HG03175 (cell line): ENCODE data around the gene CACNA1C.

Source experiments
- ATAC-seq: cut with Tn5 transposase; IDR thresholded peaks from one replicate; pipeline ENCODE4 v1.9.1; 2021; ENCODE audit warnings: mild to moderate bottlenecking, moderate library complexity; ENCODE audit not compliant: unreplicated experiment

CACNA1C gene

DNA sequence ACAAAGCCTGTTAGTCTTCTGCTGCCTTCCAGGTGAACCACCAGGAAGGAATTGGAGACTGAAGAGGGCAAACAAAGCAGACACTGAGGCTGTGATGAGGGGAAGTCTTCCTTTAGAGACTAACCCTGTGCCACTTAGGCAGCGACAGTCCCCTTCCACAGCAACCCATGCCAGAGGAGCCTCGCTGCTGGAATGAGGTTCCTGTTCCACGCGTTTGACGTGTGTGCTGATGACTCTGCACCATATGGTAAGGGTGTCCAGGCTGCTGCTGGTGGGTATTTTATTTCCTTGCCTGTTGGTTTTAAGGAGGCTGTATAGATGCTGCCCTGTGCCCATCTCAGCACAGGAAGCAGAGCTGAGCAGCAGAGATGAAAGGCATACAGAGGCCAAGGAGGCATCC is 380.1 kb downstream of the CACNA1C start:
- ATAC-seq = no peak

- ATAC-seq = no peak
Observed at GRCh38 chr12:2435511-2435910, 382.7 kb downstream of the CACNA1C start.

- ATAC-seq = no peak
Observed at GRCh38 chr12:2439332-2440100, 386.7 kb downstream of the CACNA1C start.

DNA sequence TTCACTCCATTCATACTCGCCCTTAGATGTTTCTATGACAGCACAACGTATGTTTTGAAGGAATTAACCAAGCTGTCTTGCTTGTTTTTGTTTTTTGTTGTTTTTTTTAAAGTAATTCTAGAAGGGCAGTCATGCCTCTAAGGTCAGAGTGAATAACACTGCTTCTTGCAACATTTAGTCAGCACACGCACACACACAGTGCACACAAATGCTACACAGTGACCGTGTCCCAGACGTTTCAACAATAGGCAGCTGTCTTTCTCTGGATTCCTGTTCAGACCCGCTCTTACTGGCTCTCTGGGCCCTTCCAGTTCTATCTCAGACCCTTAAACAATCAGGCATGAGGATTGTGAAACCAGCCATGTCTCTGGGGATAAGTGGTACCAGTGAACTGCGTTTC is 391.0 kb downstream of the CACNA1C start:
- no peak for ATAC-seq

GRCh38 chr12:2445968-2446367 is 393.2 kb downstream of the CACNA1C start:
- no peak for ATAC-seq

DNA sequence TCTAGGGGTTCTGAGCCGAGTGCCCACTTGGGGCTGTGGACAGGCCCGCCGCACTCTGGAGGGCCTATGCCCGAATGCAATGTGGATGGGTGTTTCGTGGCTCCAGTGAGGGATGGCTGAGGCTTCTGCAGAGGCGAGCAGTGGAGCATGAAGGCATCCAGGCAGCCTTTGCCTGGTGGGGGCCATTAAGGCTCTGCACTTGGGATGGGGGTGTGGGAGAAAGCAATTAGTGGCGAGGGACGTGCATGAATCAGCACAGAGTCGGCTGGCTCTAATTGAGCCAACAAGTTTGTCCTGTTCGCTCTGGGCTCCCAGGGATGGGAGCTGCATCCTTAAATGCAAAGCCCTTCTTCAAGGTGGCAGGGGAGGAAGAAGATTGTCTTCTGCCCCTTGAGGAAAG is 395.1 kb downstream of the CACNA1C start:
- no peak for ATAC-seq

DNA sequence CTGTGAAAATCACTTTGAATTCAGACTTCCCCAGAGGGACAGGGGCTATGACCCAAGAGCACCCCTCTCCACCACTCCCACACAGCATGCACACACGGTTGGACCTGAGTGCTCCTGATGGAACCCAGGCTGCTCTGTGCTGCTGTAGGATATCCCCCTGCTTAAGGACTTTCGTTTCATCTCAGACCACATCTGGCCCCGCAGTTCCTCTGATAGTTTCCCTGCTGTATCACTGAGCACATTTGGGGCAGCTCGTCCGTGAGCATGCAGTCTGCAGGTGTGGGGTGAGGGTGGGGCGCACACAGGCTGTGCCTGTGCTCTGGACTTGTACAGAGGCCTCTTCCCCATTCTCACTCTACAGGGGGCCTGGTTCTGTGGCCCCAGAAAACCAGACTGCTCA is 396.8 kb downstream of the CACNA1C start:
- no peak for ATAC-seq

- no peak for ATAC-seq
Observed at GRCh38 chr12:2450553-2450952, 397.8 kb downstream of the CACNA1C start.

GRCh38 chr12:2451025-2451424 is 398.2 kb downstream of the CACNA1C start:
- no peak for ATAC-seq

DNA sequence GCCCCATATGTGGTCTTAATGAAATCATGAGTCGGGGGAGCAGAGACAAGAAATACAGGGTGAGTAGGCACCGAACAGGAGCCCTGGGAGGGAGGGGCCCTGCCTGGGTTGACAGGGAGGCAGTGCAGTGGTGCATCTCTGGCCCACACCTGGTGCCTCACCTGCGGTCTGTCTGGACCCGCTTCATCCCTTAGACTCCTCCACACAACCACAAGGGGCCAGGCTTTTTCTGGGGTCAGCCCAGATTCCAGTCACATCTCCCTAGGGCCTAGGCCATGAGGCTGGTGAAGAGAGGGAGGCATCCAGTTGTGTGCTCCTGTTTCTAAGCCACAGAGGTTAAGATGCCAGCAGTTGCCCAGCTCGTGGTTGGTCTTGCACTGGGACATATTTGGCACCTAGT is 398.7 kb downstream of the CACNA1C start:
- no peak for ATAC-seq

DNA sequence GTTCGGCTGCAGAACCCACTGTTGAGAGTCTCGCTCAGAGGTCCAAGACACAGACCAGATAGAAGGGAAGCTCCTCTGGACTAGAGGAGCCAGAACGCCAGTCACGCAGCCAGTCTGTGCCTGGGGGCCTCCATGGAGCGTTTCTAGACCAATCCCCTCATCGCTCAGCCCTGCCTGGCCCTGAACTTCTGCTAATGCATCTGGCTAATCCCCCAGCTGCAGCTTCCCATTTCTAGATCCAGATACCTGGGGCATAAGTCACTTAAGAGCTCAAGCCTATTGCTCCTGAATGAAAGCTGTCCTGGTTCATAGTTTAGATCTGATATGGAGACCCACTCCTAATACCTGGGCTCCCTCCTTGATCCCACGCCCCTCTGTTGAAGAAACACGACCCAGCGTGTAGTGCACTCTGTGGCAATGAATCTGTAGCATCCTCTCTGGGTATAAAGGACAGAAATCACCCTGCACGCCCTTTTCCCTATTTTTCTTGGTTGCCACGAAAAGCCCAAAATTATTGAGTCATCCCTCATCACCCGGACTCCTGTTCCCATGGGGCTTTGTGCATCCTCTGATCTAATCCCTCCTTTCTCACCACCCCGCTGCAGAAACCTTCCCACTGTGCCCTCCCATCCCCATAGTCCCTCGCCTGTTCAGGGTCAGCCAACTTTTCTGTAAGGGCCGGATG is 400.4 kb downstream of the CACNA1C start:
- no peak for ATAC-seq

- no peak for ATAC-seq
Observed at GRCh38 chr12:2453761-2454090, 400.9 kb downstream of the CACNA1C start.

DNA sequence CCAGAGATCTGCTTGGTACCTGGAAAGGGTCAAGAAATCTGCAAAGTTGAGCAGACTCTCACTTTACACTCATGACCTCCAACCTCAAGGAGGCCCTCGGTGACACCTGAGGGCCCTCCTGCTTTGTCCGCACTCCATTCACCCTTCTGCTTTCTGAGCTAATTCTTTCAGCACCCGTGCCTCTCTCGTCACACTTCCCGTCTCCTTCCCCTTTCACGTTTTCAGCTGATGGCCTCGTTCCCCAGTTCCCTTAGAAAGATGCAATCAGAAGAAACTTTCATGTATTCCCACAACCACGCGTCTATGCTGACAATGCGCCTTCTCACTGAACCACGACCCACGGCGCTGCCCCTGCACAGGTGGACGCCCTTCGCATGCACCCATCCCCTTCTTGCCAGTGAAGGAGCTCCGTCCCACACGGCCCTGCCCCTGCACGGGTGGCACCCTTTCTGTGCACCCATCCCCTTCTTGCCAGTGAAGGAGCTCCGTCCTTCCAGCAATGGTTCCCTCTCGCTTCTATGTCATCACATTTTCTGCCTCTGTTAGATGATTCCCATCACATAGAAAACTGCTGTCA is 401.9 kb downstream of the CACNA1C start:
- no peak for ATAC-seq

DNA sequence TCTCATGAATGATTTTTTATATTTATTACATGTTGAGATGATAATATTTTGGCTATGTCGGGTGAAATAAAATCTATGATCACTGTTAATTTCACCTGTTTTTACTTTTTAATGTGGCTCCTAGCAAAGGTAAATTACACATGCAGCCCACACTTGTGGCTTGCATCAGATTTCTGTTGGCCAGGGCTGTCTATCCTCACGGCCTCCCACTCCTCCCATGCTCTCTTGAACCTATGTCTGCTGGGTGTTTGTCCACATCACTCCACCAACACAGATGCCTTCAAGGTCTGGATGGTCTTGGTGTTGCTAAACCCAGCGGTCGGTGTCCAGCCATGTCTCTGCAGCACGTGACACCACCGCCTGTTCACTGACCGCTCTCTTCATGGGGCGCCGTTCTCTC is 402.6 kb downstream of the CACNA1C start:
- no peak for ATAC-seq

DNA sequence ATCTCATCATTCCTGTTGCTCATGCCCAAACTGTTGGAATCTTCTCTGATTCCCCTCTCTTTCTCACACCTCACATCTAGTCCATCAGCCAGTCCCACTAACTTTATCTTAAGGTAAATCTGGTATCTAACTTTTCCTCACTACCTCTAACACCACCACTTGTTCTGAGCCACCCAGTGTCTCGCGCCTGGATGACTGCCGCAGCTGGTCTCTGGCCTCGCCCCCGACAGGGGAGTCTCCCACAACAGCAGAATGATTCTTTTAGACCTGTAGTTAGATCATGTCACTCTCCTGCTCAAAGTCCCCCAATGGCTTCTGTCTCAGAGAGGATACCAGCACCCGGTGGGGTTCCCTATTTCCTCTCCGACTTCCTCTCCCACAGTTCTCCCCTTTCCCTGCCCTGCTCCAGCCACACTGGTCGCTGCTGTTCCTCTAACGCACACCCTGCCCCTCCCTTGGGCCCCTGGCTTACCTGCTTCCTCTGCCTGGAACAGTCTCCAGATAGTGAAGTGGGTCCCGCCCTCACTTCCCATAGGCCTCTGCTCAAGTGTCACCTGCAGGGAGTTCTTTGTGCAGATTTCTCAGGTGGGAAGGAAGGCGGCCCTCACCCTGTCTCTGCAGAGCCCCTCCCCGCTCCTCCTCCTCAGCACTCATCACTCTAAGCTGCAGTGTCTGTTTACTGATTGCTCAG is 403.5 kb downstream of the CACNA1C start:
- ATAC-seq = no peak

- no peak for ATAC-seq
Observed at GRCh38 chr12:2456813-2457186, 404.0 kb downstream of the CACNA1C start.

DNA sequence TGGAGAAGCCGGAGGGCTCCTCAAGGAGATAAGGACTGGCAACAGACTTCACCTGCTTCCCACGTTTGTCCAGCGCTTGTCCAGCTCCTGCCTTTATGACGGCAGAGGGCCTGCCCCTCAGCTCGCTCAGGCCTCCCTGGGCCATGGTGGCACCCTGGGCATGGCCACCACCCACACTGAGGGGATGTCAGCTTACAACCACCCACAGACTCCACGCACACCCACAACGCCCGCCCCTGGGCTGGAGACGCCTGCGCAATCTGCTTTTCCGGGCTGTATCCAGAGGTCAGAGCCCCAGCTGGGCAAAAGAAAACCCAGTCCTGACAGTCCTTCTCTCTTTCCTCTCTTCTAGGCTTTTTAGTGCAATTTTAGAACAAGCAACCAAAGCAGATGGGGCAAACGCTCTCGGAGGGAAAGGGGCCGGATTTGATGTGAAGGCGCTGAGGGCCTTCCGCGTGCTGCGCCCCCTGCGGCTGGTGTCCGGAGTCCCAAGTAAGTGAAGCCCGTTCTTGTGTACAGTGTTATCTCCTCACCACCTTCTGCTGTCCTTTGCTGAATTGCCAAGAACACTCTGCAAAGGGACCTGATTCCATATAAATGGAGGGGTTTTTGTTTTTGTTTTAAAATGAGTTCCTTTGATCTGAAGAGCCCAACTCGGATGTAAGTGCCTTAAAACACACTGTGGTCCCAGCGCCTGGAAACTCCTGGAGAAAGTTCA is 404.6 kb downstream of the CACNA1C start:
- no peak for ATAC-seq

DNA sequence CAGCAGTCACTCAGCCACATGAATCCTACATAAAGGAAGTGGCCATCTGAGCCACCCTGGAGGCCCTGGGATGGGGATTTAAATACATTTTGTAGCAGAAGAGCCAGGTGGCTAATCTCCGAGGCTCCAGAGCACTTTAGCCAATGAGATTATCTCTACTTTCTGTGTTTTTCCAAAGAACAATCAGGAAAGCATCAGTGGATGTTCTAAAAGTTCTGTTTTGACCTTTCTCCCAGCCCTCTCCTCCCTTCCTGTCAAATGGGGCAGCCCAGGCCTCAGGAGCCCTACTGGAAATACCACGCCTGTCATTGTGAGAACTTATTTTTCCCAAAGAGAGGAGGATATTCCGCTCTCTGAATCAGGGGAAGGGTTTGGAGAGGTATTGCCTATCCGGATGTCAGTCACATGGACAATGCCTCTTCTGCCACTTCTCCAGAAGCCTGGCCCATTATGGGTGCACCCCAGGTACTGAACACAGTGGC is 405.2 kb downstream of the CACNA1C start:
- ATAC-seq = no peak

- ATAC-seq = no peak
Observed at GRCh38 chr12:2460051-2460670, 407.4 kb downstream of the CACNA1C start.

DNA sequence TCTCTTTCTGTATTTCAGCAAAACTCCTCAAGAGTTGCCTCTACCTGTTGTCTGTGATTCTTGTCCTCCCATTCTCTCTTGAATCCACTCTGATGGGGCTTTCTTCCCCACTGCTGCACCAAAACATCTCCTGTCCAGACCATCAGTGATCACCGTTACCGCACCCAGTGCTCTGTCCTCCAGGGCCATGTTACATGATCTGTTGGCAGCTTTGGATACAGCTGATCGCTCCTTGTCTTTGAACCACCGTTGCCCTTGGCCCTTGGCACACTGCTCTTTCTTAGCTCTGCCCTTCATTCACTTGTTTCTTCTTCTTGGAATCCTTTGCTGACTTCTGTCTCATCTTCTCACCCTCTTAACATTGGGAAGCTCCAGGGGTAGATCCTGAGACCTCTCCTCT is 408.3 kb downstream of the CACNA1C start:
- ATAC-seq = no peak

DNA sequence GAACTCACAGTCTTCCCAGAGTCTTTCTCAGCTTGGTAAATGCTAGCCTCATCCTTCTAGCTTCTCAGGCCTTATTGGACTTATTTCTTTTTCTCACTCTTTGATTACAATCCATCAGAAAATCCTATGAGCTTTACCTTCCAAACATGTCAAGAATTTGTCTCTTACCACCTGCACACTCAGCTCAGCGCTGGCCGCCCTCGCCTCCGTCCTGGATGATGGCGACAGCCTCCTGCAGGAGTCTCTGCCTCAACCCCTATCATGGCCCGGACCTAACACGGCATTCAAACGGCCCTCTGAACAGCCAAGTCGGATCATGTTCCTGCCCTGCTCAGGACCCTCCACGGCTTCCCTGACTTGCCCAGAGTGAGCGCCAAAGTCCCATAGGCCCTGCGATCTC is 408.9 kb downstream of the CACNA1C start:
- ATAC-seq = no peak
